Thoracic aorta (tissue), 2 donors: ENCODE data around the gene C16orf96. TPM values are rescaled to one million over a fixed set of nuclear protein-coding genes. Genes with fewer than 3 reads are reported as not detected.

Source experiments
- ATAC-seq: fragments of 150-250 bp; one replicate; pipeline ENCODE4 v1.8.0; 2017; ENCODE audit warnings: low read depth; ENCODE audit not compliant: insufficient number of reproducible peaks, low FRiP score
- DNase-seq: peaks from one replicate; pipeline ENCODE4 v3.0.0-alpha.2; 2020; ENCODE audit warnings: low spot score
- H3K27ac ChIP-seq, 2 donors: fragments of 200-600 bp; sonication (generic); 1 replicate in 1 of 2; 2 replicates in 1 of 2; pipeline ENCODE4 v1.5.1; 2016; ENCODE audit warnings: mild to moderate bottlenecking in 2 of 2, moderate library complexity in 2 of 2
- H3K27me3 ChIP-seq: fragments of 200-600 bp; sonication (generic); replicated peaks from 2 replicates; pipeline ENCODE4 v1.6.0; 2016; ENCODE audit warnings: mild to moderate bottlenecking; ENCODE audit not compliant: insufficient read depth
- H3K36me3 ChIP-seq: fragments of 200-600 bp; sonication (generic); one replicate; pipeline ENCODE4 v1.5.1; 2016
- H3K4me1 ChIP-seq, 2 donors: fragments of 200-600 bp; sonication (generic); 1 replicate in 1 of 2; 2 replicates in 1 of 2; pipeline versions ENCODE4 v1.5.1 to v1.6.0; 2016; ENCODE audit warnings: low read depth in 2 of 2, mild to moderate bottlenecking in 1 of 2; ENCODE audit not compliant: control insufficient read depth in 1 of 2
- H3K4me3 ChIP-seq: fragments of 200-600 bp; sonication (generic); 2 replicates; pipeline ENCODE4 v1.5.1; 2016; ENCODE audit warnings: mild to moderate bottlenecking
- H3K9me3 ChIP-seq: fragments of 200-600 bp; sonication (generic); 2 replicates; pipeline ENCODE4 v1.5.1; 2016
- total RNA-seq, 2 donors: library from RNA; depleted of rRNA; stranded (reverse); fragments of >200 nt; gene quantifications; one replicate each; pipeline versions ENCODE4 v1.1.0 to v1.2.3, GENCODE V29; 2016
- TF ChIP-seq, protein P1 (sequence below): fragments of 200-600 bp; sonication (generic); IDR thresholded peaks from one replicate; pipeline ENCODE4 v1.5.1; 2019; ENCODE audit warnings: antibody characterized with exemption

The C16orf96 gene
- total RNA-seq, 2 donors from 2014 or later, result not detected

- H3K4me1 ChIP-seq, result peaks cover 8 to 26% of the 10 kb centered on the region in 2 donors
- H3K27ac ChIP-seq, result no peak overlapping the region
- peaks cover 7% of the 10 kb centered on the region for H3K36me3 ChIP-seq
- H3K4me3 ChIP-seq, result no peak overlapping the region
- TF ChIP-seq, protein P1, sequence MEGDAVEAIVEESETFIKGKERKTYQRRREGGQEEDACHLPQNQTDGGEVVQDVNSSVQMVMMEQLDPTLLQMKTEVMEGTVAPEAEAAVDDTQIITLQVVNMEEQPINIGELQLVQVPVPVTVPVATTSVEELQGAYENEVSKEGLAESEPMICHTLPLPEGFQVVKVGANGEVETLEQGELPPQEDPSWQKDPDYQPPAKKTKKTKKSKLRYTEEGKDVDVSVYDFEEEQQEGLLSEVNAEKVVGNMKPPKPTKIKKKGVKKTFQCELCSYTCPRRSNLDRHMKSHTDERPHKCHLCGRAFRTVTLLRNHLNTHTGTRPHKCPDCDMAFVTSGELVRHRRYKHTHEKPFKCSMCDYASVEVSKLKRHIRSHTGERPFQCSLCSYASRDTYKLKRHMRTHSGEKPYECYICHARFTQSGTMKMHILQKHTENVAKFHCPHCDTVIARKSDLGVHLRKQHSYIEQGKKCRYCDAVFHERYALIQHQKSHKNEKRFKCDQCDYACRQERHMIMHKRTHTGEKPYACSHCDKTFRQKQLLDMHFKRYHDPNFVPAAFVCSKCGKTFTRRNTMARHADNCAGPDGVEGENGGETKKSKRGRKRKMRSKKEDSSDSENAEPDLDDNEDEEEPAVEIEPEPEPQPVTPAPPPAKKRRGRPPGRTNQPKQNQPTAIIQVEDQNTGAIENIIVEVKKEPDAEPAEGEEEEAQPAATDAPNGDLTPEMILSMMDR, result no peak
- no peaks in the 10 kb centered on the region for H3K9me3 ChIP-seq
- H3K27me3 ChIP-seq, result no peaks in the 10 kb centered on the region
- no peak for DNase-seq
- ATAC-seq, result no peak
Measured at GRCh38 chr16:4603624-4604170, 47.6 kb downstream of the C16orf96 start.

DNA sequence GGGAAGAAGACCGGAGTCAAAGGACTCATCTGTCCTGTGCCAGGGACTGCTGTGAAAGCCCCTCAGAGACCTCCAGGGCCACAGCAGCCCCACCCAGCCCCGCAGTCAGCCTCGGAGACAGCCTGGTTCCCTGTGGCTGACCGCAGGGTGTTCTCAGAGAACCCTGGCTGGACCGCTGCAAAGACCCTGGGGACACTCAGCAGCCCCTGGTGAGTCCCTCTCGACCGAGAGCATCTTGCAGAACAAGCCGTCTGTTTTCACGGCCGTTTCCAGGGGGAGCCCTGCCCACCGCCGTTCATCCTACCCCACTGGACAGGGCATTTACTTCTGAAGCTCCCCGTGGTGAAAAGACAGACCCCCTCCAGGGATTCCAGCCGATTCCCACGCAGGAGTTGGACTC lies 48.3 kb downstream of the C16orf96 start:
- peaks cover 8 to 26% of the 10 kb centered on the region in 2 donors for H3K4me1 ChIP-seq
- peaks cover 7% of the 10 kb centered on the region for H3K36me3 ChIP-seq
- no peaks in the 10 kb centered on the region for H3K27me3 ChIP-seq
- DNase-seq (no peak), ATAC-seq (no peak)
- H3K9me3 ChIP-seq, result no peaks in the 10 kb centered on the region
- TF ChIP-seq, protein P1, result no peak
- no peak overlapping the region for H3K27ac ChIP-seq
- H3K4me3 ChIP-seq, result no peak overlapping the region

GRCh38 chr16:4606354-4606753 lies 50.2 kb downstream of the C16orf96 start:
- H3K4me3 ChIP-seq, result no peak overlapping the region
- H3K9me3 ChIP-seq, result no peaks in the 10 kb centered on the region
- H3K27me3 ChIP-seq, result no peaks in the 10 kb centered on the region
- no peak for DNase-seq
- peaks cover 12% of the 10 kb centered on the region for H3K36me3 ChIP-seq
- no peak overlapping the region for H3K27ac ChIP-seq
- ATAC-seq, result no peak
- H3K4me1 ChIP-seq, result peaks cover 4 to 24% of the 10 kb centered on the region in 2 donors
- TF ChIP-seq, protein P1, result no peak

GRCh38 chr16:4607841-4608703 lies 51.9 kb downstream of the C16orf96 start:
- Histone ChIP-seq H3K4me1 (peaks cover 17 to 37% of the 10 kb centered on the region in 2 donors), H3K4me3 (no peak overlapping the region), H3K9me3 (no peaks in the 10 kb centered on the region), H3K36me3 (peaks cover 12% of the 10 kb centered on the region), H3K27ac (no peak overlapping the region), H3K27me3 (no peaks in the 10 kb centered on the region)
- TF ChIP-seq, protein P1, result no peak
- no peak for DNase-seq
- ATAC-seq, result no peak

DNA sequence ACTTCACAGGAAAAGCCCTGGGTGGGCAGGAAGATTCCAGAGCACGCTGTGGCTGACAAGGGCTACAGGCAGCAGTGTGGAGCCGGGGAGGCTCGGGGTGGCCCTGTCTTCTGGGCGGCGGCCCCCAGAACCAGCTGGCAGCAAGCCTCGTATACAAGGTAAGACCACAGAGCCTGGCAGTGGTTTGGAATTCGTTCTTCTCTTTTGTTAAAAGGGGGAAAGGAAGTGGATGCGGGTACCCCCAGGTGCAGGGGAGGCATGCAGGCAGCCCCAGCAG lies 52.5 kb downstream of the C16orf96 start:
- no peaks in the 10 kb centered on the region for H3K9me3 ChIP-seq
- H3K4me3 ChIP-seq, result no peak overlapping the region
- TF ChIP-seq, protein P1, result no peak
- H3K27ac ChIP-seq, result no peak overlapping the region
- no peaks in the 10 kb centered on the region for H3K27me3 ChIP-seq
- peaks cover 23 to 43% of the 10 kb centered on the region in 2 donors for H3K4me1 ChIP-seq
- DNase-seq (no peak), ATAC-seq (no peak)
- peaks cover 12% of the 10 kb centered on the region for H3K36me3 ChIP-seq
